Heart right ventricle (tissue), 16 donors: ENCODE measurements around the gene MAN2A1. TPM values are rescaled to one million over a fixed set of nuclear protein-coding genes. Genes with fewer than 3 reads are reported as not detected.
A peak's percentile ranks its signal among the peaks of the same experiment; 100 is the strongest.

Source experiments
- ATAC-seq, 8 donors: fragments of 200-7000 bp; cut with Tn5 transposase; one replicate each; pipeline ENCODE4 v1.9.1; 2020; ENCODE audit warnings: mild to moderate bottlenecking in 8 of 8, moderate library complexity in 8 of 8, moderate number of reproducible peaks in 1 of 8
- DNase-seq, 2 donors: peaks; one replicate each; pipeline ENCODE4 v3.0.0-alpha.2; 2020
- H3K27ac ChIP-seq, 10 donors: fragments of 200-600 bp; sonication (generic) in 2 of 10; one replicate each; pipeline versions ENCODE4 v1.5.0 to v1.8.0; 2020 to 2022; ENCODE audit warnings: mild to moderate bottlenecking in 3 of 10
- H3K27me3 ChIP-seq, 7 donors: fragments of 200-600 bp; one replicate each; pipeline ENCODE4 v1.8.0; 2021 to 2022; ENCODE audit warnings: mild to moderate bottlenecking in 2 of 7
- H3K36me3 ChIP-seq, 9 donors: fragments of 200-600 bp; sonication (generic) in 1 of 9; one replicate each; pipeline versions ENCODE4 v1.5.0 to v1.8.0; 2020 to 2022; ENCODE audit warnings: mild to moderate bottlenecking in 2 of 9
- H3K4me1 ChIP-seq, 9 donors: fragments of 200-600 bp; sonication (generic) in 1 of 9; one replicate each; pipeline versions ENCODE4 v1.5.0 to v1.8.0; 2020 to 2022; ENCODE audit warnings: mild to moderate bottlenecking in 4 of 9
- H3K4me3 ChIP-seq, 10 donors: fragments of 200-600 bp; sonication (generic) in 2 of 10; one replicate each; pipeline versions ENCODE4 v1.5.0 to v1.8.0; 2020 to 2022; ENCODE audit warnings: mild to moderate bottlenecking in 7 of 10, moderate library complexity in 2 of 10
- H3K9me3 ChIP-seq, 11 donors: fragments of 200-600 bp in 10 of 11; sonication (generic) in 2 of 11; one replicate each; pipeline versions ENCODE4 v1.5.0 to v1.8.0; 2013 to 2022; ENCODE audit warnings: mild to moderate bottlenecking in 2 of 11, control low read depth in 1 of 11, moderate library complexity in 1 of 11
- CTCF ChIP-seq, 9 donors: fragments of 200-600 bp; sonication (generic) in 2 of 9; IDR thresholded peaks; one replicate each; pipeline versions ENCODE4 v1.5.0 to v1.8.0; 2021 to 2022; ENCODE audit warnings: antibody characterized with exemption in 9 of 9, mild to moderate bottlenecking in 5 of 9, moderate library complexity in 1 of 9
- WGBS, 2 donors: extraction: QIAGEN DNeasy Blood & Tissue Kit; methylation state at CpG; one replicate each; pipeline ENCODE4 v1.1.7; 2013; ENCODE audit warnings: inconsistent platforms in 1 of 2; 5-methylcytosine and 5-hydroxymethylcytosine counted together
- intact Hi-C, 10 donors: fragments of 100-400 bp; cut with DNase I; formaldehyde crosslinking; loops; one replicate each; pipeline versions ENCODE4 v1.11.1 to v1.14.2; 2022
- polyA plus RNA-seq, 2 donors: library from polyadenylated mRNA; stranded (reverse); fragments of 200-250 nt; gene quantifications; one replicate each; pipeline ENCODE4 v1.2.3, GENCODE V29; 2013
- total RNA-seq, 10 donors: library from RNA; stranded (reverse); fragmentation: NEBNext Ultra II Directional in 3 of 10; extraction: Animal tissue kit (Norgen Biotek cat#: 25700) in 3 of 10; gene quantifications; one replicate each; pipeline versions ENCODE4 v1.2.1 to v1.2.4, GENCODE V29; 2021 to 2023
- donor health status: Arrhythmogenic right ventricular cardiomyopathy.
- donor health status: ischemic (EF 13 %, LVEDD 7.1; RV severe dilation, severe dysfunction).
- donor health status: healthy with polysubstance abuse.
- donor health status: DM: no; HTN: yes; CAD: no.
- donor health status: DM: no; HTN: no; CAD: no.
- donor health status: ischemic (EF 25% LVEDD 6.9; RV normal size, moderate dysfunction).
- donor health status: ischemic (EF 25% LVEDD 5.7; RV mildly dilated, moderate dysfunction).
- donor health status: healthy.
- donor health status: DM: yes; HTN: yes; CAD: no.
- donor health status: Ischemic cardiomyopathy.
- donor health status: ischemic (EF 35%, LVEDD 5.7; RV mildly dilated, moderate dysfunction).
- donor health status: nonischemic (EF 11% LVEDD 7.7; RV severe dilation, severe dysfunction).
- donor health status: DM: yes; HTN: yes; CAD: no.
- donor health status: PGD.
- donor health status: ischemic (EF 29% LVEDD 5.4; RV normal size, mild dysfunction).
- donor health status: nonischemic (EF 23%, LVEDD 6.1; RV moderate dilation, normal function).

Gene MAN2A1
- total and polyA plus RNA-seq, 12 donors, result 2.9 to 16.1 (median 6.5) TPM

- peaks cover 0 to 44% (median 26%) of the 10 kb centered on the region in 9 donors for H3K4me1 ChIP-seq
- no peak for DNase-seq
These were observed 11.5 kb downstream of the MAN2A1 start for GRCh38 chr5:109701252-109701651.

GRCh38 chr5:109701792-109702191 is 12.1 kb downstream of the MAN2A1 start:
- WGBS, 2 donors, result 73 to 77% methylated on average over 2 of the region's 2 CpGs
- no peak overlapping the region for H3K4me3 ChIP-seq
- DNase-seq, result no peak
- peak in 5 of 8 donors; percentile 46 to 61 (median 51) for ATAC-seq
- no peaks in the 10 kb centered on the region for H3K27me3 ChIP-seq
- no peaks in the 10 kb centered on the region for H3K36me3 ChIP-seq
- intact Hi-C loops, result no loop called here
- peaks cover 0 to 42% (median 22%) of the 10 kb centered on the region in 9 donors for H3K4me1 ChIP-seq
- no peak for TF ChIP-seq CTCF (IDR thresholded peaks at IDR 0.05)
- no peak overlapping the region for H3K27ac ChIP-seq
- H3K9me3 ChIP-seq, result no peaks in the 10 kb centered on the region

More at GRCh38 chr5:109701252-109701651, 11.5 kb downstream of the MAN2A1 start:
- Histone ChIP-seq H3K36me3 (no peaks in the 10 kb centered on the region), H3K27ac (no peak overlapping the region), H3K9me3 (no peaks in the 10 kb centered on the region), H3K27me3 (no peaks in the 10 kb centered on the region), H3K4me3 (no peak overlapping the region)
- ATAC-seq, result no peak
- no peak for TF ChIP-seq CTCF (IDR thresholded peaks at IDR 0.05)
- 97 to 99% methylated on average over 2 of the region's 2 CpGs for WGBS, 2 donors
- intact Hi-C loops, result no loop called here

- intact Hi-C loops, result no loop called here
- H3K4me1 ChIP-seq, result peaks cover 0 to 37% (median 22%) of the 10 kb centered on the region in 9 donors
- H3K4me3 ChIP-seq, result no peak overlapping the region
- no peak for DNase-seq
- no peaks in the 10 kb centered on the region for H3K9me3 ChIP-seq
- H3K27me3 ChIP-seq, result no peaks in the 10 kb centered on the region
- H3K27ac ChIP-seq, result no peak overlapping the region
- TF ChIP-seq CTCF (IDR thresholded peaks at IDR 0.05), result no peak
- ATAC-seq, result no peak
- H3K36me3 ChIP-seq, result no peaks in the 10 kb centered on the region
These were observed 13.4 kb downstream of the MAN2A1 start for GRCh38 chr5:109703166-109703565.

GRCh38 chr5:109703829-109704228 is 14.1 kb downstream of the MAN2A1 start:
- H3K4me3 ChIP-seq, result no peak overlapping the region
- H3K9me3 ChIP-seq, result no peaks in the 10 kb centered on the region
- H3K27me3 ChIP-seq, result no peaks in the 10 kb centered on the region
- DNase-seq, result no peak
- no peak overlapping the region for H3K27ac ChIP-seq
- no peak for TF ChIP-seq CTCF (IDR thresholded peaks at IDR 0.05)
- ATAC-seq, result peak in 2 of 8 donors; percentile 26 to 29
- H3K36me3 ChIP-seq, result no peaks in the 10 kb centered on the region
- WGBS, 2 donors, result 74 to 76% methylated on average over 1 of the region's 1 CpG
- H3K4me1 ChIP-seq, result peaks cover 0 to 37% (median 22%) of the 10 kb centered on the region in 9 donors
- intact Hi-C loops, result no loop called here
